Astrocyte (in vitro differentiated cells and primary cell): ENCODE results near the gene FAM120B. TPM values are rescaled to one million over a fixed set of nuclear protein-coding genes. Genes with fewer than 3 reads are reported as not detected.
A peak's percentile ranks its signal among the peaks of the same experiment; 100 is the strongest.

Experiments
- DNase-seq: peaks from one replicate; pipeline ENCODE4 v3.0.0-alpha.2; 2010; ENCODE audit warnings: low read depth
- FAIRE-seq: peaks from 2 replicates; lab custom pipeline; 2011; peaks lifted over from hg19 to GRCh38; lab: Jason Lieb, UNC
- H2AFZ ChIP-seq: 2 replicates; pipeline ENCODE4 v1.6.0; 2012; ENCODE audit warnings: low read depth, low read length, inconsistent platforms
- H3K27ac ChIP-seq: 2 replicates; pipeline ENCODE4 v1.5.1; 2011; ENCODE audit warnings: low read depth, low read length, inconsistent platforms
- H3K27me3 ChIP-seq: 2 replicates; pipeline ENCODE4 v1.6.0; 2011; ENCODE audit warnings: low read length, inconsistent platforms; ENCODE audit not compliant: insufficient read depth
- H3K36me3 ChIP-seq: 2 replicates; pipeline ENCODE4 v1.5.1; 2011; ENCODE audit warnings: low read length, inconsistent platforms; ENCODE audit not compliant: insufficient read depth
- H3K4me1 ChIP-seq: 2 replicates; pipeline ENCODE4 v1.5.1; 2011; ENCODE audit warnings: low read length, inconsistent platforms; ENCODE audit not compliant: insufficient read depth
- H3K4me2 ChIP-seq: 2 replicates; pipeline ENCODE4 v1.6.0; 2012; ENCODE audit warnings: low read length, inconsistent platforms
- H3K4me3 ChIP-seq: 2 replicates; pipeline ENCODE4 v1.5.1; 2011; ENCODE audit warnings: low read depth, mild to moderate bottlenecking, low read length, inconsistent platforms; ENCODE audit not compliant: insufficient read depth
- H3K79me2 ChIP-seq: 2 replicates; pipeline ENCODE4 v1.6.0; 2012; ENCODE audit warnings: mild to moderate bottlenecking, low read length, inconsistent platforms; ENCODE audit not compliant: insufficient read depth
- H3K9ac ChIP-seq: 2 replicates; pipeline ENCODE4 v1.6.0; 2012; ENCODE audit warnings: mild to moderate bottlenecking, low read length, inconsistent platforms
- H3K9me3 ChIP-seq: 2 replicates; pipeline ENCODE4 v1.5.1; 2012; ENCODE audit warnings: low read depth, mild to moderate bottlenecking, low read length, inconsistent platforms; ENCODE audit not compliant: insufficient read depth
- H4K20me1 ChIP-seq: 2 replicates; pipeline ENCODE4 v1.6.0; 2012; ENCODE audit warnings: low read length, inconsistent platforms; ENCODE audit not compliant: insufficient read depth
- H3K27ac Mint-ChIP-seq: one replicate; pipeline ENCODE4 v1.8.0; 2021; ENCODE audit warnings: mild to moderate bottlenecking, mixed read lengths; ENCODE audit not compliant: unreplicated experiment
- H3K27me3 Mint-ChIP-seq: one replicate; pipeline ENCODE4 v1.8.0; 2021; ENCODE audit warnings: low read depth, mixed read lengths; ENCODE audit not compliant: unreplicated experiment
- H3K36me3 Mint-ChIP-seq: one replicate; pipeline ENCODE4 v1.8.0; 2021; ENCODE audit warnings: low read depth, mixed read lengths; ENCODE audit not compliant: unreplicated experiment
- H3K4me1 Mint-ChIP-seq: one replicate; pipeline ENCODE4 v1.8.0; 2021; ENCODE audit warnings: low read depth, mixed read lengths; ENCODE audit not compliant: unreplicated experiment
- H3K4me3 Mint-ChIP-seq: one replicate; pipeline ENCODE4 v1.8.0; 2021; ENCODE audit warnings: mild to moderate bottlenecking, moderate library complexity, mixed read lengths; ENCODE audit not compliant: unreplicated experiment
- H3K9me3 Mint-ChIP-seq: one replicate; pipeline ENCODE4 v1.8.0; 2021; ENCODE audit warnings: mild to moderate bottlenecking, mixed read lengths; ENCODE audit not compliant: unreplicated experiment
- CTCF ChIP-seq: IDR thresholded peaks from 2 replicates; pipeline ENCODE4 v1.5.1; 2011; ENCODE audit warnings: low read depth, mild to moderate bottlenecking, inconsistent platforms, low read length, moderate library complexity; ENCODE audit not compliant: insufficient read depth
- EZH2 ChIP-seq: IDR thresholded peaks from 2 replicates; pipeline ENCODE4 v1.6.1; 2012; ENCODE audit warnings: mild to moderate bottlenecking, low read length, inconsistent platforms; ENCODE audit not compliant: insufficient read depth
- total RNA-seq: library from RNA; stranded (reverse); gene quantifications from 2 replicates; pipeline ENCODE4 v1.2.1, GENCODE V29; 2021

FAM120B gene
- total RNA-seq, 1 donor from 2014 or later, result 29.8 TPM

- Histone ChIP-seq H3K27ac (no peak overlapping the region), H3K4me1 (peaks cover 5% of the 10 kb centered on the region), H3K9me3 (no peaks in the 10 kb centered on the region), H4K20me1 (no peaks in the 10 kb centered on the region), H3K9ac (no peak overlapping the region), H3K4me3 (no peak overlapping the region), H3K27me3 (no peaks in the 10 kb centered on the region), H3K79me2 (peaks cover 4% of the 10 kb centered on the region), H3K36me3 (peaks cover 12% of the 10 kb centered on the region), H2AFZ (no peak overlapping the region), H3K4me2 (no peak overlapping the region)
- DNase-seq, result no peak
- Mint-ChIP-seq H3K27me3 (no peaks in the 10 kb centered on the region), H3K4me3 (no peak overlapping the region), H3K4me1 (peaks cover 19% of the 10 kb centered on the region), H3K9me3 (no peaks in the 10 kb centered on the region), H3K27ac (no peak overlapping the region), H3K36me3 (peaks cover 22% of the 10 kb centered on the region)
- no peak for FAIRE-seq
- TF ChIP-seq EZH2 (no peak), CTCF (no peak)
Observed at GRCh38 chr6:170366248-170366960, 59.8 kb downstream of the FAM120B start.

- no peak overlapping the region for H3K27ac ChIP-seq
- no peaks in the 10 kb centered on the region for H4K20me1 ChIP-seq
- Mint-ChIP-seq H3K36me3 (peaks cover 22% of the 10 kb centered on the region), H3K4me1 (peaks cover 22% of the 10 kb centered on the region), H3K4me3 (no peak overlapping the region), H3K27ac (no peak overlapping the region), H3K9me3 (no peaks in the 10 kb centered on the region), H3K27me3 (no peaks in the 10 kb centered on the region)
- peaks cover 6% of the 10 kb centered on the region for H3K36me3 ChIP-seq
- H3K4me1 ChIP-seq, result peaks cover 5% of the 10 kb centered on the region
- H3K4me2 ChIP-seq, result no peak overlapping the region
- H3K4me3 ChIP-seq, result no peak overlapping the region
- DNase-seq (no peak), FAIRE-seq (no peak)
- H3K9me3 ChIP-seq, result no peaks in the 10 kb centered on the region
- H3K9ac ChIP-seq, result no peak overlapping the region
- peaks cover 4% of the 10 kb centered on the region for H3K79me2 ChIP-seq
- no peak overlapping the region for H2AFZ ChIP-seq
- no peak for TF ChIP-seq EZH2
- TF ChIP-seq CTCF, result no peak
- no peaks in the 10 kb centered on the region for H3K27me3 ChIP-seq
Observed at GRCh38 chr6:170367241-170367640, 60.7 kb downstream of the FAM120B start.

GRCh38 chr6:170368544-170368943, 62.0 kb downstream of the FAM120B start:
- Histone ChIP-seq H3K9me3 (no peaks in the 10 kb centered on the region), H4K20me1 (no peaks in the 10 kb centered on the region), H2AFZ (no peak overlapping the region), H3K4me1 (peaks cover 5% of the 10 kb centered on the region), H3K4me2 (no peak overlapping the region), H3K27ac (no peak overlapping the region), H3K9ac (no peak overlapping the region), H3K79me2 (peaks cover 4% of the 10 kb centered on the region), H3K36me3 (peaks cover 3% of the 10 kb centered on the region), H3K27me3 (no peaks in the 10 kb centered on the region), H3K4me3 (no peak overlapping the region)
- FAIRE-seq, result no peak
- DNase-seq, result no peak
- Mint-ChIP-seq H3K27ac (peak overlapping the region; percentile 34), H3K4me1 (peaks cover 22% of the 10 kb centered on the region), H3K9me3 (no peaks in the 10 kb centered on the region), H3K4me3 (no peak overlapping the region), H3K27me3 (no peaks in the 10 kb centered on the region), H3K36me3 (peaks cover 18% of the 10 kb centered on the region)
- TF ChIP-seq EZH2 (no peak), CTCF (no peak)
